Endothelial cell of umbilical vein (primary cell): Measurements from ENCODE around the gene PECR. TPM values are rescaled to one million over a fixed set of nuclear protein-coding genes. Genes with fewer than 3 reads are reported as not detected.

Experiments
- BruUV-seq: library from RNA; stranded (reverse); fragments of 400-500 nt; replicated peaks from 2 replicates; lab custom pipeline; 2021; lab: Mats Ljungman, UMichigan
- CTCF ChIA-PET: fragments of 300-600, 350-600 bp; sonication (Branson Sonifier 250); formaldehyde crosslinking; loops from one replicate; lab custom pipeline; 2021; ENCODE audit warnings: antibody characterized with exemption, inconsistent platforms; lab: Charles Lee
- POLR2A ChIA-PET: fragments of 300-600, 350-600 bp; sonication (Branson Sonifier 250); formaldehyde crosslinking; loops from one replicate; lab custom pipeline; 2021; ENCODE audit warnings: antibody characterized with exemption, inconsistent platforms; lab: Charles Lee
- DNase-seq: peaks from one replicate; pipeline ENCODE4 v3.0.0-alpha.2; 2011; ENCODE audit warnings: low read depth, low spot score
- FAIRE-seq: peaks from 2 replicates; lab custom pipeline; 2011; peaks lifted over from hg19 to GRCh38; lab: Jason Lieb, UNC
- H2AFZ ChIP-seq: 2 replicates; pipeline ENCODE4 v1.6.0; 2012; ENCODE audit warnings: low read depth, low read length, control low read depth, inconsistent platforms
- H3K27ac ChIP-seq: 2 replicates; pipeline ENCODE4 v1.5.1; 2011; ENCODE audit warnings: low read depth, mild to moderate bottlenecking, control low read depth, low read length, moderate library complexity; ENCODE audit not compliant: insufficient read depth
- H3K27me3 ChIP-seq, 2 experiments: 2 replicates each; pipeline versions ENCODE4 v1.6.0 to v1.6.1; 2011; ENCODE audit warnings: low read length in 2 of 2, mixed read lengths in 1 of 2; ENCODE audit not compliant: control insufficient read depth in 2 of 2, insufficient read depth in 2 of 2
- H3K36me3 ChIP-seq, 2 experiments: 2 replicates in 1 of 2; 3 replicates in 1 of 2; pipeline ENCODE4 v1.5.1; 2011; ENCODE audit warnings: low read length in 2 of 2, mild to moderate bottlenecking in 1 of 2, moderate library complexity in 1 of 2; ENCODE audit not compliant: control insufficient read depth in 2 of 2, insufficient read depth in 2 of 2; ENCODE audit errors: extremely low read depth in 1 of 2
- H3K4me1 ChIP-seq: 3 replicates; pipeline ENCODE4 v1.5.1; 2011; ENCODE audit warnings: mild to moderate bottlenecking, low read length; ENCODE audit not compliant: control insufficient read depth, insufficient read depth; ENCODE audit errors: extremely low read depth
- H3K4me2 ChIP-seq: 2 replicates; pipeline ENCODE4 v1.6.1; 2011; ENCODE audit warnings: low read length, control low read depth, mixed read lengths; ENCODE audit not compliant: insufficient read depth
- H3K4me3 ChIP-seq, 3 experiments: fragments of 200-600 bp in 1 of 3; sonication (generic), shearing (Covaris generic) in 1 of 3; replicated peaks in 1 of 3; 2 replicates each; pipeline ENCODE4 v1.5.1; 2011 to 2016; ENCODE audit warnings: control low read depth in 3 of 3, low read length in 3 of 3, mild to moderate bottlenecking in 2 of 3, inconsistent platforms in 1 of 3, low read depth in 1 of 3, moderate library complexity in 1 of 3; ENCODE audit not compliant: insufficient read depth in 1 of 3
- H3K79me2 ChIP-seq: 2 replicates; pipeline ENCODE4 v1.6.0; 2012; ENCODE audit warnings: low read length, inconsistent platforms; ENCODE audit not compliant: control insufficient read depth, insufficient read depth
- H3K9ac ChIP-seq: replicated peaks from 2 replicates; pipeline ENCODE3; 2011; ENCODE audit warnings: low read length, control low read depth; ENCODE audit not compliant: insufficient read depth; ENCODE audit errors: extremely low read depth
- H3K9me1 ChIP-seq: replicated peaks from 3 replicates; pipeline ENCODE4 v1.6.0; 2011; ENCODE audit warnings: mild to moderate bottlenecking, low read length; ENCODE audit not compliant: control insufficient read depth, insufficient read depth; ENCODE audit errors: extremely low read depth
- H3K9me3 ChIP-seq: replicated peaks from 2 replicates; pipeline ENCODE4 v1.5.1; 2012; ENCODE audit warnings: low read length, inconsistent platforms; ENCODE audit not compliant: control insufficient read depth, insufficient read depth
- H4K20me1 ChIP-seq: replicated peaks from 2 replicates; pipeline ENCODE3; 2011; ENCODE audit warnings: mild to moderate bottlenecking, low read length; ENCODE audit not compliant: control insufficient read depth, insufficient read depth; ENCODE audit errors: extremely low read depth
- CTCF ChIP-seq, 2 donors: IDR thresholded peaks; 1 replicate in 1 of 2; 2 replicates in 1 of 2; pipeline ENCODE4 v1.5.1; 2011; ENCODE audit warnings: low read length in 2 of 2, mild to moderate bottlenecking in 2 of 2, moderate library complexity in 2 of 2, control low read depth in 1 of 2, inconsistent platforms in 1 of 2, low read depth in 1 of 2; ENCODE audit not compliant: insufficient read depth in 1 of 2; ENCODE audit errors: extremely low read depth in 1 of 2
- EZH2 ChIP-seq: IDR thresholded peaks from 2 replicates; pipeline ENCODE4 v1.6.1; 2012; ENCODE audit warnings: borderline replicate concordance, low read depth, mild to moderate bottlenecking, moderate library complexity, low read length, inconsistent platforms; ENCODE audit not compliant: severe bottlenecking
- FOS ChIP-seq: IDR thresholded peaks from 2 replicates; pipeline ENCODE4 v1.6.1; 2011; ENCODE audit warnings: mild to moderate bottlenecking, low read length, moderate library complexity, borderline replicate concordance; ENCODE audit not compliant: insufficient read depth
- GATA2 ChIP-seq: IDR thresholded peaks from 2 replicates; pipeline ENCODE4 v1.7.0; 2011; ENCODE audit warnings: low read depth, mild to moderate bottlenecking, moderate library complexity, mixed read lengths, low read length; ENCODE audit not compliant: insufficient read length, insufficient read depth
- JUN ChIP-seq: IDR thresholded peaks from 2 replicates; pipeline ENCODE4 v1.6.1; 2011; ENCODE audit warnings: borderline replicate concordance, low read depth; ENCODE audit not compliant: insufficient read length, insufficient read depth
- MAX ChIP-seq: IDR thresholded peaks from 2 replicates; pipeline ENCODE4 v1.6.1; 2011; ENCODE audit not compliant: insufficient read depth, insufficient read length
- MYC ChIP-seq: IDR thresholded peaks from one replicate; pipeline ENCODE4 v1.6.1; 2011; ENCODE audit warnings: mild to moderate bottlenecking, low read depth, low read length
- POLR2A ChIP-seq: IDR thresholded peaks from 2 replicates; pipeline ENCODE4 v1.6.1; 2012; ENCODE audit warnings: low read depth, mild to moderate bottlenecking, control low read depth, low read length
- POLR2AphosphoS5 ChIP-seq: IDR thresholded peaks from 2 replicates; pipeline ENCODE4 v1.6.1; 2012; ENCODE audit warnings: low read depth, mild to moderate bottlenecking, control low read depth, low read length, moderate library complexity; ENCODE audit not compliant: insufficient read depth
- dilution Hi-C: fragments of 300-500 bp; cut with MboI; formaldehyde crosslinking; loops from one replicate; pipeline ENCODE4 v1.15.0; 2019; ENCODE audit warnings: low sequenced_read_pairs; ENCODE audit not compliant: extremely low pct_ligation_motif_present
- intact Hi-C: fragments of 100-400 bp; cut with micrococcal nuclease; formaldehyde crosslinking; loops from one replicate; pipeline ENCODE4 v1.10.0; 2022
- polyA plus RNA-seq, 4 experiments: library from polyadenylated mRNA; depleted of rRNA in 3 of 4; stranded (reverse) in 3 of 4; unstranded in 1 of 4; fragments of >200 nt; gene quantifications; 2 replicates each; pipeline versions ENCODE4 v1.2.1 to v1.2.3, GENCODE V29; 2011 to 2012; ENCODE audit warnings: missing spikeins in 1 of 4
- total RNA-seq: library from RNA; stranded (reverse); gene quantifications from 2 replicates; pipeline ENCODE4 v1.2.3, GENCODE V29; 2021

The PECR gene
- total and polyA plus RNA-seq, 2 donors (not counting 3 experiments of a cell fraction or from before 2014, with no cell fraction given) = 4.1 to 6.2 TPM

- FAIRE-seq (no peak), DNase-seq (no peak)
- Histone ChIP-seq H3K9ac (no peak overlapping the region), H2AFZ (no peak overlapping the region), H3K4me3 (no peak overlapping the region), H3K27ac (no peak overlapping the region), H3K9me1 (no peaks in the 10 kb centered on the region), H4K20me1 (no peaks in the 10 kb centered on the region), H3K27me3 (peaks cover 0 to 2% of the 10 kb centered on the region in 2 experiments), H3K79me2 (no peaks in the 10 kb centered on the region), H3K4me2 (no peak overlapping the region), H3K4me1 (peaks cover 8% of the 10 kb centered on the region), H3K36me3 (no peaks in the 10 kb centered on the region), H3K9me3 (no peaks in the 10 kb centered on the region)
- TF ChIP-seq MYC = no peak
- no peak for TF ChIP-seq POLR2A
- no peak for TF ChIP-seq POLR2AphosphoS5
- TF ChIP-seq JUN = no peak
- no peak for TF ChIP-seq MAX
- no peak for TF ChIP-seq CTCF (IDR thresholded peaks at IDR 0.05; ENCODE audit: extremely low read depth in 1 of 2, insufficient read depth in 1 of 2, low read depth in 1 of 2, low read length in 2 of 2)
- no peak for TF ChIP-seq EZH2
- no peak for TF ChIP-seq GATA2
- TF ChIP-seq FOS = no peak
- POLR2A ChIA-PET = no interaction called here
- intact Hi-C loops = no loop called here
- dilution Hi-C loops = no loop called here
- BruUV-seq = no TSS peak
- CTCF ChIA-PET = interaction anchor here (0.8 to 2.6 kb wide), 4 partner anchors 10 to 21 kb away, joined by 3 to 8 read pairs (median 3); no protein-coding TSS in a partner anchor
Measured at GRCh38 chr2:216002101-216002678, 79.4 kb downstream of the PECR start.
